Peyer's patch (tissue), 4 donors: ENCODE measurements around the gene C15orf39. TPM values are rescaled to one million over a fixed set of nuclear protein-coding genes. Genes with fewer than 3 reads are reported as not detected.
A peak's percentile ranks its signal among the peaks of the same experiment; 100 is the strongest.

Experiments used
- DNase-seq, 3 donors: peaks; one replicate each; pipeline ENCODE4 v3.0.0-alpha.2; 2017 to 2019
- H3K27ac ChIP-seq, 4 donors: fragments of 200-600 bp; sonication (generic); one replicate each; pipeline ENCODE4 v1.5.1; 2016 to 2019
- H3K27me3 ChIP-seq, 2 donors: fragments of 200-600 bp; sonication (generic); one replicate each; pipeline ENCODE4 v1.5.1; 2019
- H3K36me3 ChIP-seq, 3 donors: fragments of 200-600 bp; sonication (generic); one replicate each; pipeline ENCODE4 v1.5.1; 2016 to 2019
- H3K4me1 ChIP-seq, 4 donors: fragments of 200-600 bp; sonication (generic); one replicate each; pipeline ENCODE4 v1.5.1; 2016 to 2019
- H3K4me3 ChIP-seq, 4 donors: fragments of 200-600 bp; sonication (generic); 1 replicate in 3 of 4; 2 replicates in 1 of 4; pipeline ENCODE4 v1.5.1; 2016 to 2019; ENCODE audit warnings: mild to moderate bottlenecking in 1 of 4
- H3K9me3 ChIP-seq, 4 donors: fragments of 200-600 bp; sonication (generic); one replicate each; pipeline ENCODE4 v1.5.1; 2016 to 2019; ENCODE audit warnings: mild to moderate bottlenecking in 1 of 4
- CTCF ChIP-seq, 6 experiments: fragments of 450-650 bp in 4 of 6; fragments of 200-600 bp in 2 of 6; sonication (generic) in 1 of 6; IDR thresholded peaks; one replicate each; pipeline ENCODE4 v1.5.1; 2017 to 2019; ENCODE audit warnings: antibody characterized with exemption in 6 of 6, mild to moderate bottlenecking in 3 of 6, moderate library complexity in 1 of 6
- POLR2A ChIP-seq, 2 donors: fragments of 450-650 bp; IDR thresholded peaks; one replicate each; pipeline ENCODE4 v1.5.1; 2017; ENCODE audit warnings: antibody characterized with exemption in 2 of 2, mild to moderate bottlenecking in 2 of 2, moderate library complexity in 2 of 2
- total RNA-seq, 4 donors: library from RNA; depleted of rRNA; stranded (reverse); fragments of >200 nt; gene quantifications; one replicate each; pipeline ENCODE4 v1.1.0, GENCODE V29; 2016

The C15orf39 gene
- total RNA-seq, 4 donors from 2014 or later = 13.1 to 31.9 (median 26.7) TPM

- no peak overlapping the region for H3K27ac ChIP-seq
- DNase-seq = peak in 1 of 3 donors; percentile 37
- H3K4me3 ChIP-seq = no peak overlapping the region
- H3K27me3 ChIP-seq = no peaks in the 10 kb centered on the region
- no peaks in the 10 kb centered on the region for H3K36me3 ChIP-seq
- no peaks in the 10 kb centered on the region for H3K9me3 ChIP-seq
- no peaks in the 10 kb centered on the region for H3K4me1 ChIP-seq
- TF ChIP-seq POLR2A (IDR thresholded peaks at IDR 0.05) = no peak
- TF ChIP-seq CTCF (IDR thresholded peaks at IDR 0.05) = no peak
Measured at GRCh38 chr15:75227663-75228280, 26.1 kb downstream of the C15orf39 start.

DNA sequence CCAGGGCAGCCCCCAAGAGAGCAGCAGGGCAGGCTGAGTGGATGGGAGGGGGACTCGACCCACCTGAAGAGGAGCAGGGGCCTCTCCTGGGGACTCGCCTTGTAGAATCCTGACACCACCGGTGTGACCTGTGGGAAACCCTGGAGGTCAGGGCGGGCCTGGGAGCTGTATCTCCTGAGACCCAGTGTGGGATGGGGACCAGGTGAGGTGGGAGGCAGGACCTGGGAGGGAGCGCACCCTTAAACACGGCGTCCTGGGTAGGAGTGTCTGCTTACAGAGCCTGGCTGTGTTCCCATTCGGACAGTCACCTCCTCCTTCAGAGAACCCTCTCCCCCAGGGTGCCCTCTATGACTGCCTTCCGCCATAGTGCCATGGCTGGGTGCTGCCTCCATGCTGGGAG lies 27.1 kb downstream of the C15orf39 start:
- Histone ChIP-seq H3K27me3 (no peaks in the 10 kb centered on the region), H3K9me3 (no peaks in the 10 kb centered on the region), H3K4me1 (no peaks in the 10 kb centered on the region), H3K27ac (no peak overlapping the region), H3K36me3 (no peaks in the 10 kb centered on the region), H3K4me3 (no peak overlapping the region)
- peak in 1 of 3 donors; percentile 33 for DNase-seq
- no peak for TF ChIP-seq POLR2A (IDR thresholded peaks at IDR 0.05)
- no peak for TF ChIP-seq CTCF (IDR thresholded peaks at IDR 0.05)

- Histone ChIP-seq H3K9me3 (no peaks in the 10 kb centered on the region), H3K27ac (no peak overlapping the region), H3K4me3 (no peak overlapping the region), H3K36me3 (no peaks in the 10 kb centered on the region), H3K4me1 (no peaks in the 10 kb centered on the region), H3K27me3 (no peaks in the 10 kb centered on the region)
- TF ChIP-seq POLR2A (IDR thresholded peaks at IDR 0.05) (no peak), CTCF (IDR thresholded peaks at IDR 0.05) (no peak)
- DNase-seq = peak in 1 of 3 donors; percentile 34
Measured at GRCh38 chr15:75229191-75230015, 27.7 kb downstream of the C15orf39 start.

DNA sequence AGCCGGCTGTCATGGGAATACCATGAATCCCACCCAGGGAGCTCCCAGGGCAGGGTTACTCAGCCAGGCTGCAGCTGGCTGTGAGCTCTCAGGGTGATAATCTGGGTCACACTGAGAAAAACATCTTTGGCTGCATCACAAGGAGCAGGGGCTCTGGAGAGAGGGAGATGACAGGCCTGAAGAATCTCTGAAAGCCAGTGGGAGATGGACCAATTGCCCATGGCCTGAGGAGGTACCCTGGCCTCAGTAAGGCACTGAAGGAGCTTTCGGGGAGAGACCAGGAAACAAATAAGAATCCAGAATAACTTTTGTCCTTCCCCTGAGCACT lies 28.3 kb downstream of the C15orf39 start:
- no peaks in the 10 kb centered on the region for H3K36me3 ChIP-seq
- TF ChIP-seq POLR2A (IDR thresholded peaks at IDR 0.05) = no peak
- no peak for TF ChIP-seq CTCF (IDR thresholded peaks at IDR 0.05)
- H3K27ac ChIP-seq = no peak overlapping the region
- H3K27me3 ChIP-seq = no peaks in the 10 kb centered on the region
- DNase-seq = no peak
- H3K4me3 ChIP-seq = no peak overlapping the region
- no peaks in the 10 kb centered on the region for H3K4me1 ChIP-seq
- no peaks in the 10 kb centered on the region for H3K9me3 ChIP-seq

DNA sequence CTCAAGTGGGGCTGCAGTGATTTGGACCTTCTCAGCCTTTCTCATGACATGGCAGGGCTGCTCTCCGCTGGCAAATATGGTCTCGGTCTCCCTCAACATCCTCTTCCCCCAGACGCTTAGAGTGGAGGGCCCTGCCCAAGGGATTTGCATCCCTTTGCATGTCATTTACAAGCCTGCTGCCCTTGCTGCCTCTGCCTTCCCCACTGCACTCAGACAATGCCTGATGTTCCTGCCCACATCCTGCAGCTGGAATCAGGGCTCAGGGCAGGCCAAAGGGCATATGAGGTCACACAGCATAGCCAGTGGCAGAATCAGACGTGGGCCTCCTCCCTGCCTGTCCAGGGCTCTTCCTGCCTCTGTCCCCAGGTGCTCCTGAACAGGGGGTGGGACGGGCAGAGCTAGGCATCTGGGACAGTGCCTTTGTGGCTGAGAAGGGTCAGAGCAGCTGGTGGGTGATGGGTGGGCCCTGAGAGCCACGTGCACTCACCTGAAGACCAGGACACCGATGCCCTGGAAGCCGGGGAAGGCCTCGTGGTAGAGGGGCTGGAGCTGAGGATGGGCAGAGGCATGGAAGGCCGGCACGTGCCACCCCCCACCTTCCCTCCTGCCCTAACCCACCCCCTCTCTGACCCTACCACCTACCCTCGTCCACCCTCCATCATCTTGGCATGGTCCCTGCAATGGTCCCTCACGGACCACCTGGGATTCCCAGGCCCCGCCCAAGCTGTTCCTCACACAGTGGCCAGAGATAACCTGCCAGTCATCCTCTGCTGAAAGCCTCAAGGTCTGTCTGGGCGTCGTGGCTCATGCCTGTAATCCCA lies 29.1 kb downstream of the C15orf39 start:
- H3K9me3 ChIP-seq = no peaks in the 10 kb centered on the region
- no peaks in the 10 kb centered on the region for H3K27me3 ChIP-seq
- TF ChIP-seq CTCF (IDR thresholded peaks at IDR 0.05) (no peak), POLR2A (IDR thresholded peaks at IDR 0.05) (no peak)
- H3K4me1 ChIP-seq = no peaks in the 10 kb centered on the region
- no peaks in the 10 kb centered on the region for H3K36me3 ChIP-seq
- DNase-seq = peak in 2 of 3 donors; percentile 25 to 37
- H3K4me3 ChIP-seq = no peak overlapping the region
- H3K27ac ChIP-seq = no peak overlapping the region
